Spleen (tissue), 7 donors: ENCODE measurements around the gene MAP7D3.

Experiments
- CTCF ChIP-seq, 11 experiments: fragments of 200-600 bp in 7 of 11; fragments of 450-650 bp in 4 of 11; sonication (generic) in 4 of 11; IDR thresholded peaks in 8 of 11; conservative IDR thresholded peaks in 3 of 11; 1 replicate in 7 of 11; 2 replicates in 4 of 11; pipeline versions ENCODE4 v1.4.0 to v1.8.0; 2016 to 2021; ENCODE audit warnings: antibody characterized with exemption in 11 of 11, inconsistent platforms in 4 of 11, mild to moderate bottlenecking in 1 of 11
- POLR2A ChIP-seq, 3 donors: fragments of 450-650 bp; IDR thresholded peaks; one replicate each; pipeline ENCODE4 v1.5.1; 2017; ENCODE audit warnings: antibody characterized with exemption in 3 of 3, mild to moderate bottlenecking in 1 of 3
- POLR2AphosphoS5 ChIP-seq, 3 donors: sonication (generic); formaldehyde crosslinking; IDR thresholded peaks; one replicate each; pipeline ENCODE4 v1.5.1; 2017; ENCODE audit warnings: antibody characterized with exemption in 3 of 3
- donor health status: DM: no; HTN: no; CAD: no; lungs with moderate emphysema.
- donor health status: DM: no; HTN: no; CAD: no.
- donor health status: DM: no; HTN: no; CAD: no.

GRCh38 chrX:136227074-136227473 is 24.1 kb downstream of the MAP7D3 start:
- TF ChIP-seq CTCF (IDR thresholded peaks at IDR 0.05 in 8 of 11, conservative IDR thresholded peaks at IDR 0.05 in 3 of 11) (no peak), POLR2AphosphoS5 (IDR thresholded peaks at IDR 0.05) (no peak), POLR2A (IDR thresholded peaks at IDR 0.05) (no peak)
